Aorta (tissue), 5 donors: Measurements from ENCODE around the gene COL4A3. TPM values are rescaled to one million over a fixed set of nuclear protein-coding genes. Genes with fewer than 3 reads are reported as not detected.
"Not testable (repeated sequence)": the region's sequence is repeated elsewhere in the genome, so short reads cannot be mapped to it uniquely, and the experiment has no call there.

Experiments used
- ATAC-seq: fragments of 200-7000 bp; cut with Tn5 transposase; one replicate; pipeline ENCODE4 v1.9.1; 2022; ENCODE audit warnings: moderate library complexity; ENCODE audit not compliant: low FRiP score
- DNase-seq, 2 donors: peaks; one replicate each; pipeline ENCODE4 v3.0.0-alpha.2; 2020
- H3K27ac ChIP-seq, 2 donors: one replicate each; pipeline ENCODE4 v1.5.1; 2013; ENCODE audit warnings: low read length in 2 of 2, mild to moderate bottlenecking in 2 of 2, moderate library complexity in 2 of 2, control low read depth in 1 of 2, inconsistent platforms in 1 of 2, low read depth in 1 of 2
- H3K27me3 ChIP-seq, 2 donors: one replicate each; pipeline ENCODE4 v1.6.1; 2013; ENCODE audit warnings: control low read depth in 1 of 2, low read length in 1 of 2, mild to moderate bottlenecking in 1 of 2, moderate library complexity in 1 of 2; ENCODE audit not compliant: insufficient read depth in 2 of 2, control insufficient read depth in 1 of 2
- H3K36me3 ChIP-seq, 2 donors: one replicate each; pipeline ENCODE4 v1.6.1; 2013; ENCODE audit warnings: control low read depth in 1 of 2, low read length in 1 of 2, mild to moderate bottlenecking in 1 of 2; ENCODE audit not compliant: insufficient read depth in 2 of 2, control insufficient read depth in 1 of 2
- H3K4me1 ChIP-seq, 2 donors: one replicate each; pipeline ENCODE4 v1.6.1; 2013; ENCODE audit warnings: low read length in 2 of 2, control low read depth in 1 of 2, mild to moderate bottlenecking in 1 of 2, moderate library complexity in 1 of 2; ENCODE audit not compliant: insufficient read depth in 2 of 2, control insufficient read depth in 1 of 2
- H3K4me3 ChIP-seq, 2 donors: one replicate each; pipeline ENCODE4 v1.5.1; 2013; ENCODE audit warnings: low read length in 2 of 2, control low read depth in 1 of 2, mild to moderate bottlenecking in 1 of 2
- H3K9me3 ChIP-seq: one replicate; pipeline ENCODE4 v1.6.1; 2013; ENCODE audit warnings: mild to moderate bottlenecking, low read length; ENCODE audit not compliant: control insufficient read depth
- WGBS, 2 donors: extraction: QIAGEN DNeasy Blood & Tissue Kit; methylation state at CpG; one replicate each; pipeline ENCODE4 v1.1.7; 2013; 5-methylcytosine and 5-hydroxymethylcytosine counted together
- intact Hi-C, 2 donors: fragments of 100-400 bp; cut with DNase I; formaldehyde crosslinking; loops; one replicate each; pipeline versions ENCODE4 v1.14.2 to v1.15.0; 2022
- polyA plus RNA-seq, 2 donors: library from polyadenylated mRNA; stranded (reverse); fragments of 200-250 nt; gene quantifications; one replicate each; pipeline ENCODE4 v1.2.3, GENCODE V29; 2013
- total RNA-seq, 2 donors: library from RNA; stranded (reverse); fragmentation: NEBNext Ultra II Directional; extraction: Animal tissue kit (Norgen Biotek cat#: 25700); gene quantifications; one replicate each; pipeline ENCODE4 v1.2.1, GENCODE V29; 2021
- donor health status: healthy with polysubstance abuse.
- donor health status: Bipolar disorder and iron deficiency.
- donor health status: DM: no; HTN: no; CAD: no.
- donor health status: DM: no; HTN: no; CAD: no.
- donor health status: DM: yes; HTN: yes; CAD: no.

The COL4A3 gene
- total and polyA plus RNA-seq, 4 donors, result 2.8 to 22.7 (median 14.6) TPM

DNA sequence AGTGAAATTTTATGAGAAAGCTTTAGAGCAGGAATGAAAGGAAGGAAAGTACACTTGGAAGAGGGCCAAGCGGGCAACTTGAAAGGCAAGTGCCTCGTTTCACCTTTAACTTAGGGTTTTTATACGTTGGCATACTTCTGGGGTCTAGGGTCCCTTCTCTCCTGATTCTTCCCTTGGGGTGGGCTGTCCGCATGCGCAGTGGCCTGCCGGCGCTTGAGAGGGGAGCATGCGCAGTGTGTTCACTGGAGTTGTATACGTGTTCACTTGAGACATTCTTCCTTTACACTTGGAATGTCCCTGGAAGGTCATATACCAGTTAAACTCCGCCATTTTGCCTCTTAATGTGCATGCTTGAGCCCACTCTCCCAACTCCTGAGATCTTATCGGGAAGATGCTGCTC lies 7.4 kb downstream of the COL4A3 start:
- WGBS, 2 donors, result 92 to 94% methylated on average over 11 of the region's 11 CpGs
- not testable (repeated sequence) for ATAC-seq, DNase-seq

DNA sequence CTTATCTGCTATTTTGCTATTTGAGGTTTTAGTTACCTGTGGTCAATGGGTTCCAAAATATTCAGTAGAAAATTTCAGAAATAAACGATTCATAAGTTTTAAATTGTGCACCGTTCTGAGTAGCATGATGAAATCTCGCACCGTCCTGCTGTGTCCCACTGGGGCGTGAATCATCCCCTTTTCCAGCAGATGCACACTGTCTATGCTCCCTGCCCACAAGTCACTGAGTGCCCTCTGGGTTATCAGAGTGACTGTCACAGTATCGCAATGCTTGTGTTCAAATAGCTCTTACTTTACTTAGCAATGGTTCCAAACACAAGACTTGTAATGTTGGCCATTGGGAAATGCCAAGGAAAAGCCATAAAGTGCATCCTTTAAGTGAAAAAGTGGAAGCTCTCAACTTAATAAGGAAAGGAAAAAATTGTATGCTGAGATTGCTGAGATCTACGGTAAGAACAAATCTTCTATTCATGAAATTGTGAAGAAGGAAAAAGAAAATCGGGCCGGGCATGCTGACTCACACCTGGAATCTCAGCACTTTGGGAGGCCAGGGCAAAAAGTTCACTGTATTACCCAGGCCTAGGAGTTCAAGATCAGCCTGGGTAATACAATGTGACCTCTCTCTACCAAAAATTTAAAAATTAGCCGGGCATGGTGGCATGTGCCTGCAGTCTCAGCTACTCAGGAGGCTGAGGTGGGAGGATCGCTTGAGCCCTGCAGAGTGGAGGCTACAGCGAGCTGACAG lies 13.3 kb downstream of the COL4A3 start:
- Histone ChIP-seq H3K27me3 (no peaks in the 10 kb centered on the region), H3K27ac (no peak overlapping the region), H3K4me1 (peaks cover 0 to 2% of the 10 kb centered on the region in 2 donors), H3K4me3 (no peak overlapping the region), H3K36me3 (no peaks in the 10 kb centered on the region), H3K9me3 (no peaks in the 10 kb centered on the region)
- 93 to 97% methylated on average over 12 of the region's 12 CpGs for WGBS, 2 donors
- intact Hi-C loops, result no loop called here
- ATAC-seq (no peak), DNase-seq (no peak)

More for the DNA sequence above, 7.4 kb downstream of the COL4A3 start:
- intact Hi-C loops, H3K4me3 ChIP-seq, H3K36me3 ChIP-seq, H3K4me1 ChIP-seq, H3K27me3 ChIP-seq, H3K9me3 ChIP-seq, H3K27ac ChIP-seq: not testable (repeated sequence)

DNA sequence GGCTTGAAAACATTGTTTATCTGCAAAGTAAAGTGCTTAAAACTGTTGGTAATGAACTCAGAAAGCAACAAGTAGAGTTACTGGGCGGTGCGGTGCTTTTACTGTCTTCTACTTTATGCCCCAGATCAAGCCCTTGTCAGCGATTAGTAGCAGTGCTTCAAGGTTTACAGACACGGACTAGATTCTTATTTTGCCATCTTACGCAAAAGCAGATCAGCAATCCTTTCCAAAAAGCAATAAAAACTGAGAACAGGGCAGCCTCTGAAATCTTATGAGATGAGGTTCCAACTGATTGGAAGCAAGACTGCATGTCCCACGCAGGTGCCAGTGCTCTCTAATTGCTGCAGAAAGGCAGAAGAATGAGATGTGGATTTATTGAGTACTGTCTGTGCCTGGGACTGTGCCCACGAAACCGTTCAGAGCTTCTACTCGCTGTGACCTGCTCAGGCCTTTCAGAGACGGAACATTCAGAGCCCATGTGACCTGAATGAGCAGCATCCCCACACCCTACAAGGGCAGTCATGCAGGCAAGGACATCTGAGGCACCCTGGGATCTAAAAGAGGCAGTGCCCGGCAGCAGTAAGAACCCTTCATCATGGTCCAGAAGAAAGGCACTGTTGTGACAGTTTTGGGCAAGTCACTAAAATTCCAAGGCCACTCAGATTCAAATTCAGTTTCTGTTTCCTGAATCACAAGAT lies 15.7 kb downstream of the COL4A3 start:
- no peak for ATAC-seq
- Histone ChIP-seq H3K36me3 (peaks cover 0 to 3% of the 10 kb centered on the region in 2 donors), H3K27ac (peak overlapping the region in 1 of 2 donors; percentile 97), H3K4me3 (no peak overlapping the region), H3K27me3 (no peaks in the 10 kb centered on the region), H3K4me1 (peaks cover 0 to 2% of the 10 kb centered on the region in 2 donors), H3K9me3 (no peaks in the 10 kb centered on the region)
- no peak for DNase-seq
- 48 to 54% methylated on average over 11 of the region's 11 CpGs for WGBS, 2 donors
- intact Hi-C loops, result no loop called here

DNA sequence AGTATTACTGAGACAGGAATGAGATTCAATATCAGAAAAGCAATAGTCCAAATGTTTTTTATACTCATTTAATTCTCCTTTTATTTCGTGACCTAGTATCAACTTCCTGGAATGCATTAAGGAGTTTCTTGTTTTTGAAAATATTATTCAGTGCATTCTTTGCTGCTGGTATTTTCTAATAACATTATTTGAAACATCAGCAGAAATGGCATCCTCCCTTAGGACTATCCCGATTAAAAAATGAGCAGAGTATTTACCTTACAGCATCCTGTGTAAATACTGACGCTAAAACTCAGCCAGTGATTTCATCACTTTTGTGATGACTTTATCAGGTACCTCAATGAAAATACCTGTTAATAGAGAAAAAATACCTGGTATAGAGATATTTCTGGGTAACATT lies 16.3 kb downstream of the COL4A3 start:
- H3K4me3 ChIP-seq, result peak overlapping the region in 1 of 2 donors; percentile 16
- 25 to 30% methylated on average over 3 of the region's 3 CpGs for WGBS, 2 donors
- peaks cover 0 to 3% of the 10 kb centered on the region in 2 donors for H3K36me3 ChIP-seq
- intact Hi-C loops, result no loop called here
- H3K27me3 ChIP-seq, result no peaks in the 10 kb centered on the region
- H3K9me3 ChIP-seq, result no peaks in the 10 kb centered on the region
- no peak overlapping the region for H3K27ac ChIP-seq
- no peak for ATAC-seq
- H3K4me1 ChIP-seq, result peaks cover 0 to 2% of the 10 kb centered on the region in 2 donors
- DNase-seq, result no peak

DNA sequence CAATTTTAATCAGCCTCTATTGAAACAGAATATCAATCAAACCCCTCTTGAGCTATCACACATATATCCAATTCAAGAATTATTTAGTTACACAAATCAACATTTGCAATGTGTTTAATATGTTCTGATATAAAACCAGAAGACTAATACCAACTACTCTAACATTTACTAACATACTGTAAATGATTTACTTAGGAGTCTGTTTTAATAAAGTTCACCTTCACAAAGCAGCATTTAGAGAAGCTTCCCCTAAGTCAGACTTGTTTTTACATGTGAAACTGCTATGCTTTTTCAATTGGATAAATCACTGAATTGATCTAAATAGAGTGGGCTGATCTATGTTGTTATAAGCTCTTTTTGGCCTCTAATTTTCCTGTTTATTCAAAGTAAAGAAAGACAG lies 18.3 kb downstream of the COL4A3 start:
- Histone ChIP-seq H3K9me3 (no peaks in the 10 kb centered on the region), H3K4me3 (no peak overlapping the region), H3K36me3 (peaks cover 0 to 3% of the 10 kb centered on the region in 2 donors), H3K4me1 (peaks cover 2 to 7% of the 10 kb centered on the region in 2 donors), H3K27me3 (no peaks in the 10 kb centered on the region), H3K27ac (no peak overlapping the region)
- DNase-seq, result no peak
- intact Hi-C loops, result no loop called here
- no peak for ATAC-seq

DNA sequence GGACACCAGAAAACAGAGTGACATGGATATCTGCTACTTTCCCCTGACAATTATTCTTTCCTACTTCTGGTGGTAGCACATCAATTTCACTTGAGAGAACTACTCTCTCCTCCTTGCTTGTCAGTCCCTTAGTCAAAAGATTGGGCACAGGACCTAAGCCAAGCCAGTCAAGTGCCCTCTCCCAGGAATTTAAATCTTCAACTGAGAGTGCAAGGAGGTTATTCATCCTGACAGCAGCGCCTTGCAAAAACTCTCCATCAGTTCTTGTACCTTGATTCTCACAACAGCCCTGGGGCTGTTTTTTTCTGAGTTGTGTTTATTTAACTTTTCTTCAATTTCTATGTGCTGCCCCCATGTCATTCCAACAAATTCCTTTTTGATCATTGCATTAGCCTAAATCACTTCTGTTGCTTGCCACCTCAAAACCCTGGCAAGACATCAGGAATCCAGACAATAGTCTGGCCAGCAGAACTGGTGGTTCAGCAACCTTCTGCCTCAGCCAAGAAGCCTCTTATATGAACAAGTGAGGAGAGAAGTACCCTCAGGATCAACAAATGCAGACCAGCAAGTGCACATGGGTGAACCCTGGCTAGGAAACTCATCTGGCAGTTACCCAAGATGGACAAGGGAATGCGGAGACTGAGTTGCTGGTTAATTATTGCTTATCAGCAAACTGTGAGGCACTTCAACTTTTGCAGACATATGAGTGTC lies 19.4 kb downstream of the COL4A3 start:
- H3K27ac ChIP-seq, result no peak overlapping the region
- WGBS, 2 donors, result 54 to 55% methylated on average over 2 of the region's 2 CpGs
- intact Hi-C loops, result no loop called here
- peaks cover 2 to 7% of the 10 kb centered on the region in 2 donors for H3K4me1 ChIP-seq
- H3K27me3 ChIP-seq, result no peaks in the 10 kb centered on the region
- no peak for ATAC-seq
- no peak overlapping the region for H3K4me3 ChIP-seq
- no peaks in the 10 kb centered on the region for H3K9me3 ChIP-seq
- H3K36me3 ChIP-seq, result peaks cover 0 to 3% of the 10 kb centered on the region in 2 donors
- no peak for DNase-seq

DNA sequence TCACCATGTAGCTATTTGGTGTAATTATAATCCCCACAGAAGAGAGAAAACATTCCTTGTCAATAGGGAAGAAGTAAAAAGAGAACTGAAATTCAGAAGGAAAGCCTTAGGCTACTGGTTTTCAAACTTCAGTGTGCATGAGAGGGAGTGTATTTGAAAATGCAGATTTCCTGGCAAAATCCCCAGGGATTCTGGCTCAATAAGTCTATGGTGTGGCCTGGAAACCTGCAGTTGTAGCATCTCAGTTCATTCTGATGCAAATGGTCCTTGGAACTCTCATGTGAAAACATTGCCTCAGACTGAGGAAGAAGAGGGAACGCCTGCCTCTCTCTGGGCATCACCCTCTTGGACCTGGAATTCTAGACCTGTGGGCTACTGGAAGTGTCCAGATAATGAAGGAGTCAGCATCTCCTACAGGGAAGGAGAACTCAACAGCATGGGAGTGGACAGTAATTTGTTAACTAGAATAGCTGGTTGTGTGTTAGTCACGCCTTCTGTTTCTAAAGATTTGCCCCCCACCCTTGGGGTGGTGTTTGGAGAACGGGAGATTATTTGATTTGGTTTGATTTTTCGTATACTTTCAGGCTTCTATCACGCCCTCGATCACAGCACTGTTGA lies 21.3 kb downstream of the COL4A3 start:
- peaks cover 0 to 3% of the 10 kb centered on the region in 2 donors for H3K36me3 ChIP-seq
- DNase-seq, result no peak
- H3K27me3 ChIP-seq, result no peaks in the 10 kb centered on the region
- H3K27ac ChIP-seq, result peak overlapping the region in 1 of 2 donors; percentile 1
- no peaks in the 10 kb centered on the region for H3K9me3 ChIP-seq
- 90 to 93% methylated on average over 6 of the region's 6 CpGs for WGBS, 2 donors
- no peak overlapping the region for H3K4me3 ChIP-seq
- intact Hi-C loops, result no loop called here
- peaks cover 0 to 13% of the 10 kb centered on the region in 2 donors for H3K4me1 ChIP-seq
- ATAC-seq, result no peak

DNA sequence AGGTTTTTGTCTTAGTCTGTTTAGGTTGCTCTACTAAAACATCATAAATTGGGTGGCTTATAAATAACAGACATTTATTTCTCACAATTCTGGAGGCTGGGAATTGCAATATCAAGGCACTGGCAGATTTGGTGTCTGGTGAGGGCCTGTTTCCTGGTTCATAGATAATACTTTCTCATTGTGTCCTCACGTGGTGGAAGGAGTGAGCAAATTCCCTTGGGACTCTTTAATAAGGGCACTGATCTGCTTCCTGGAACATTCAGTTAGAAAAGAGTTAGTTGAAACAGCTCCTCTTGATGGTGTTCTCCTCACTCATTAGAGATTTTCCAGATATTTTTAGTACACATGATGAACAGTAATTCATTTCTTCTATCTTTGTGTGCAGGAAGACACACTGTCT lies 22.3 kb downstream of the COL4A3 start:
- Histone ChIP-seq H3K27me3 (no peaks in the 10 kb centered on the region), H3K4me1 (peaks cover 0 to 13% of the 10 kb centered on the region in 2 donors), H3K27ac (no peak overlapping the region), H3K4me3 (no peak overlapping the region), H3K36me3 (peaks cover 0 to 3% of the 10 kb centered on the region in 2 donors), H3K9me3 (no peaks in the 10 kb centered on the region)
- DNase-seq, result no peak
- WGBS, 2 donors, result 4% methylated on average over 1 of the region's 1 CpG
- no peak for ATAC-seq
- intact Hi-C loops, result no loop called here
